ENCODE data around the gene MUC20.

- TF ChIP-seq, protein P1, sequence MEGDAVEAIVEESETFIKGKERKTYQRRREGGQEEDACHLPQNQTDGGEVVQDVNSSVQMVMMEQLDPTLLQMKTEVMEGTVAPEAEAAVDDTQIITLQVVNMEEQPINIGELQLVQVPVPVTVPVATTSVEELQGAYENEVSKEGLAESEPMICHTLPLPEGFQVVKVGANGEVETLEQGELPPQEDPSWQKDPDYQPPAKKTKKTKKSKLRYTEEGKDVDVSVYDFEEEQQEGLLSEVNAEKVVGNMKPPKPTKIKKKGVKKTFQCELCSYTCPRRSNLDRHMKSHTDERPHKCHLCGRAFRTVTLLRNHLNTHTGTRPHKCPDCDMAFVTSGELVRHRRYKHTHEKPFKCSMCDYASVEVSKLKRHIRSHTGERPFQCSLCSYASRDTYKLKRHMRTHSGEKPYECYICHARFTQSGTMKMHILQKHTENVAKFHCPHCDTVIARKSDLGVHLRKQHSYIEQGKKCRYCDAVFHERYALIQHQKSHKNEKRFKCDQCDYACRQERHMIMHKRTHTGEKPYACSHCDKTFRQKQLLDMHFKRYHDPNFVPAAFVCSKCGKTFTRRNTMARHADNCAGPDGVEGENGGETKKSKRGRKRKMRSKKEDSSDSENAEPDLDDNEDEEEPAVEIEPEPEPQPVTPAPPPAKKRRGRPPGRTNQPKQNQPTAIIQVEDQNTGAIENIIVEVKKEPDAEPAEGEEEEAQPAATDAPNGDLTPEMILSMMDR (conservative IDR thresholded peaks at IDR 0.05; ENCODE audit: low read depth in 2 of 2), result no peak
- TF ChIP-seq EZH2 (IDR thresholded peaks at IDR 0.05; ENCODE audit: low read depth, unreplicated experiment), result no peak
- TF ChIP-seq STAT1 (IDR thresholded peaks at IDR 0.05; ENCODE audit: unreplicated experiment), result no peak
- TF ChIP-seq NANOG (IDR thresholded peaks at IDR 0.05; ENCODE audit: borderline replicate concordance), result no peak
- no peak for TF ChIP-seq POLR2AphosphoS5 (IDR thresholded peaks at IDR 0.05; ENCODE audit: low read depth)
- TF ChIP-seq, protein P2, sequence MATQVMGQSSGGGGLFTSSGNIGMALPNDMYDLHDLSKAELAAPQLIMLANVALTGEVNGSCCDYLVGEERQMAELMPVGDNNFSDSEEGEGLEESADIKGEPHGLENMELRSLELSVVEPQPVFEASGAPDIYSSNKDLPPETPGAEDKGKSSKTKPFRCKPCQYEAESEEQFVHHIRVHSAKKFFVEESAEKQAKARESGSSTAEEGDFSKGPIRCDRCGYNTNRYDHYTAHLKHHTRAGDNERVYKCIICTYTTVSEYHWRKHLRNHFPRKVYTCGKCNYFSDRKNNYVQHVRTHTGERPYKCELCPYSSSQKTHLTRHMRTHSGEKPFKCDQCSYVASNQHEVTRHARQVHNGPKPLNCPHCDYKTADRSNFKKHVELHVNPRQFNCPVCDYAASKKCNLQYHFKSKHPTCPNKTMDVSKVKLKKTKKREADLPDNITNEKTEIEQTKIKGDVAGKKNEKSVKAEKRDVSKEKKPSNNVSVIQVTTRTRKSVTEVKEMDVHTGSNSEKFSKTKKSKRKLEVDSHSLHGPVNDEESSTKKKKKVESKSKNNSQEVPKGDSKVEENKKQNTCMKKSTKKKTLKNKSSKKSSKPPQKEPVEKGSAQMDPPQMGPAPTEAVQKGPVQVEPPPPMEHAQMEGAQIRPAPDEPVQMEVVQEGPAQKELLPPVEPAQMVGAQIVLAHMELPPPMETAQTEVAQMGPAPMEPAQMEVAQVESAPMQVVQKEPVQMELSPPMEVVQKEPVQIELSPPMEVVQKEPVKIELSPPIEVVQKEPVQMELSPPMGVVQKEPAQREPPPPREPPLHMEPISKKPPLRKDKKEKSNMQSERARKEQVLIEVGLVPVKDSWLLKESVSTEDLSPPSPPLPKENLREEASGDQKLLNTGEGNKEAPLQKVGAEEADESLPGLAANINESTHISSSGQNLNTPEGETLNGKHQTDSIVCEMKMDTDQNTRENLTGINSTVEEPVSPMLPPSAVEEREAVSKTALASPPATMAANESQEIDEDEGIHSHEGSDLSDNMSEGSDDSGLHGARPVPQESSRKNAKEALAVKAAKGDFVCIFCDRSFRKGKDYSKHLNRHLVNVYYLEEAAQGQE (IDR thresholded peaks at IDR 0.05; ENCODE audit: unreplicated experiment), result no peak
- no peak for TF ChIP-seq JUNB (IDR thresholded peaks at IDR 0.05; ENCODE audit: unreplicated experiment)
- no peak for TF ChIP-seq EZH2phosphoT487 (IDR thresholded peaks at IDR 0.05; ENCODE audit: unreplicated experiment)
Measured at GRCh38 chr3:195696632-195697278, 24.0 kb upstream of the MUC20 start.
